ENCODE results near the gene HAL.

- no peak for TF ChIP-seq ATF1 (CRISPR knock-in tag; IDR thresholded peaks at IDR 0.05)
- no peak for TF ChIP-seq CREB1 (CRISPR knock-in tag; IDR thresholded peaks at IDR 0.05)
- no peak for TF ChIP-seq USF2 (CRISPR knock-in tag; IDR thresholded peaks at IDR 0.05)
- TF ChIP-seq ETV6 (CRISPR knock-in tag; IDR thresholded peaks at IDR 0.05): no peak
- TF ChIP-seq ZBTB43 (CRISPR knock-in tag; IDR thresholded peaks at IDR 0.05): no peak
- TF ChIP-seq CTCF (IDR thresholded peaks at IDR 0.05): no peak
- TF ChIP-seq NR3C1 (CRISPR knock-in tag; conservative IDR thresholded peaks at IDR 0.05; ENCODE audit: low read depth): no peak
- TF ChIP-seq FOXP4 (CRISPR knock-in tag; IDR thresholded peaks at IDR 0.05): no peak
- TF ChIP-seq SOX15 (CRISPR knock-in tag; IDR thresholded peaks at IDR 0.05): no peak
Measured at GRCh38 chr12:95974358-95974757, 21.8 kb downstream of the HAL start.

Data from WTC11 (cell line).